GM12801 (cell line): Measurements from ENCODE around the gene PTPRN2.

Source experiments
- CTCF ChIP-seq: IDR thresholded peaks from one replicate; pipeline ENCODE4 v1.5.1; 2011; ENCODE audit warnings: control low read depth; ENCODE audit not compliant: insufficient read length; ENCODE audit errors: extremely low read depth

The PTPRN2 gene

GRCh38 chr7:157652161-157652953 lies 935.3 kb downstream of the PTPRN2 start:
- no peak for TF ChIP-seq CTCF

- no peak for TF ChIP-seq CTCF
These were observed 936.1 kb downstream of the PTPRN2 start for GRCh38 chr7:157651366-157652160.

- no peak for TF ChIP-seq CTCF
These were observed 936.8 kb downstream of the PTPRN2 start for GRCh38 chr7:157650801-157651200.

GRCh38 chr7:157650131-157650631 lies 937.4 kb downstream of the PTPRN2 start:
- TF ChIP-seq CTCF = no peak

- TF ChIP-seq CTCF = no peak
These were observed 941.1 kb downstream of the PTPRN2 start for GRCh38 chr7:157646551-157646950.

- TF ChIP-seq CTCF = no peak
These were observed 942.1 kb downstream of the PTPRN2 start for GRCh38 chr7:157645539-157645938.

GRCh38 chr7:157644946-157645345 lies 942.7 kb downstream of the PTPRN2 start:
- no peak for TF ChIP-seq CTCF
